ENCODE results near the gene RASSF3.
A peak's percentile ranks its signal among the peaks of the same experiment; 100 is the strongest.

RASSF3 gene

GRCh38 chr12:64691795-64692583 lies 81.7 kb downstream of the RASSF3 start:
- DNase-seq (ENCODE audit: low spot score) = no peak

GRCh38 chr12:64694130-64695040 lies 84.1 kb downstream of the RASSF3 start:
- no peak for DNase-seq (ENCODE audit: low spot score)

GRCh38 chr12:64695550-64695949 lies 85.3 kb downstream of the RASSF3 start:
- no peak for DNase-seq (ENCODE audit: low spot score)

- peak; percentile 47 for DNase-seq (ENCODE audit: low spot score)
Measured at GRCh38 chr12:64696080-64696741, 85.9 kb downstream of the RASSF3 start.

GRCh38 chr12:64699504-64700115 lies 89.3 kb downstream of the RASSF3 start:
- DNase-seq (ENCODE audit: low spot score) = no peak

- no peak for DNase-seq (ENCODE audit: low spot score)
Measured at GRCh38 chr12:64700532-64700931, 90.2 kb downstream of the RASSF3 start.

- DNase-seq (ENCODE audit: low spot score) = no peak
Measured at GRCh38 chr12:64701283-64701682, 91.0 kb downstream of the RASSF3 start.

GRCh38 chr12:64706306-64706705 lies 96.0 kb downstream of the RASSF3 start:
- DNase-seq (ENCODE audit: low spot score) = no peak

GRCh38 chr12:64706857-64707256 lies 96.6 kb downstream of the RASSF3 start:
- DNase-seq (ENCODE audit: low spot score) = no peak

GRCh38 chr12:64707362-64707761 lies 97.1 kb downstream of the RASSF3 start:
- no peak for DNase-seq (ENCODE audit: low spot score)

- DNase-seq (ENCODE audit: low spot score) = no peak
Measured at GRCh38 chr12:64707926-64708325, 97.6 kb downstream of the RASSF3 start.

GRCh38 chr12:64709429-64709828 lies 99.1 kb downstream of the RASSF3 start:
- no peak for DNase-seq (ENCODE audit: low spot score)

GRCh38 chr12:64713376-64713775 lies 103.1 kb downstream of the RASSF3 start:
- no peak for DNase-seq (ENCODE audit: low spot score)

GRCh38 chr12:64714551-64714968 lies 104.3 kb downstream of the RASSF3 start:
- DNase-seq (ENCODE audit: low spot score) = no peak

- no peak for DNase-seq (ENCODE audit: low spot score)
Measured at GRCh38 chr12:64716371-64716770, 106.1 kb downstream of the RASSF3 start.

- DNase-seq (ENCODE audit: low spot score) = no peak
Measured at GRCh38 chr12:64716839-64717455, 106.7 kb downstream of the RASSF3 start.

GRCh38 chr12:64718649-64719048 lies 108.4 kb downstream of the RASSF3 start:
- no peak for DNase-seq (ENCODE audit: low spot score)

- no peak for DNase-seq (ENCODE audit: low spot score)
Measured at GRCh38 chr12:64720884-64721283, 110.6 kb downstream of the RASSF3 start.

GRCh38 chr12:64722835-64723234 lies 112.5 kb downstream of the RASSF3 start:
- DNase-seq (ENCODE audit: low spot score) = no peak

GRCh38 chr12:64723630-64724029 lies 113.3 kb downstream of the RASSF3 start:
- no peak for DNase-seq (ENCODE audit: low spot score)

GRCh38 chr12:64724201-64724745 lies 114.0 kb downstream of the RASSF3 start:
- DNase-seq (ENCODE audit: low spot score) = no peak

Data from AG08395 (cell line).